Liver (tissue), 3 donors: ENCODE measurements around the gene IFI35.

Source experiments
- EGR1 ChIP-seq, 2 donors: IDR thresholded peaks; 2 replicates each; pipeline ENCODE4 v1.6.1; 2016 to 2018; ENCODE audit warnings: antibody characterized with exemption in 2 of 2, low read depth in 2 of 2
- FOXA2 ChIP-seq: IDR thresholded peaks from 2 replicates; pipeline ENCODE4 v1.6.1; 2016; ENCODE audit warnings: antibody characterized with exemption
- HNF4G ChIP-seq: IDR thresholded peaks from 2 replicates; pipeline ENCODE4 v1.6.1; 2016; ENCODE audit warnings: antibody characterized with exemption
- JUND ChIP-seq, 2 donors: IDR thresholded peaks; 2 replicates each; pipeline ENCODE4 v1.6.1; 2016; ENCODE audit warnings: antibody characterized with exemption in 2 of 2
- RAD21 ChIP-seq, 2 donors: IDR thresholded peaks; 2 replicates each; pipeline ENCODE4 v1.6.1; 2016; ENCODE audit warnings: antibody characterized with exemption in 2 of 2, mild to moderate bottlenecking in 2 of 2
- SP1 ChIP-seq: IDR thresholded peaks from 2 replicates; pipeline ENCODE4 v1.6.1; 2018; ENCODE audit warnings: antibody characterized with exemption, mild to moderate bottlenecking
- TAF1 ChIP-seq: conservative IDR thresholded peaks from 2 replicates; pipeline ENCODE4 v1.6.1; 2016; ENCODE audit warnings: antibody characterized with exemption, mild to moderate bottlenecking
- TF ChIP-seq, protein P1 (sequence below): fragments of 150-350 bp; IDR thresholded peaks from 2 replicates; pipeline ENCODE4 v1.5.1; 2017; ENCODE audit warnings: improper control_type of control experiment, low read depth, low read length; ENCODE audit not compliant: missing input control
- TF ChIP-seq, protein P2 (sequence below): IDR thresholded peaks from 2 replicates; pipeline ENCODE4 v1.6.1; 2016; ENCODE audit warnings: antibody characterized with exemption
- TF ChIP-seq, protein P3 (sequence below): IDR thresholded peaks from 2 replicates; pipeline ENCODE4 v1.6.1; 2016; ENCODE audit warnings: antibody characterized with exemption, mild to moderate bottlenecking
- TF ChIP-seq, protein P4 (sequence below): IDR thresholded peaks from 2 replicates; pipeline ENCODE4 v1.6.1; 2016; ENCODE audit warnings: antibody characterized with exemption
- TF ChIP-seq, protein P5 (sequence below): IDR thresholded peaks from 2 replicates; pipeline ENCODE4 v1.6.1; 2016; ENCODE audit warnings: antibody characterized with exemption
- donor health status: healthy.
- donor health status: healthy.

DNA sequence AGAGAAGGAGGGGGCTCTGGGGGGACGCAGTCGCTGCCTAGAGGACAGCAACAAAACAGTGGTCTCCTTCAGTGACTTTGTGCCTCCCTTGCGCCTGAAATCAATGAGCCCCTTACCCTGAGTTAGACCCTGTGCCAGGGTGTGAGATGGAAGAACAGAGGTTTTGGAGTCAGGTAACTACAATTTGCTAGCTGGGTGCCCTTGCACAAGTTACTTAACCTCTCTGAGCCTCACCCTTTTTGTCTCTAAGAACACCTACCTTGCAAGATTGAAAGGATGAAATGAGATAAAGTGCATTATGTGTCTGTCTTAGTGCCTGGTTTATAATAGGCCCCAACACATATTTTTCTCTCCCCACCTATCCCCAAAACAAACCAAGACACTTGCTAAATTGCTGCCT lies 28.3 kb downstream of the IFI35 start:
- TF ChIP-seq, protein P1, sequence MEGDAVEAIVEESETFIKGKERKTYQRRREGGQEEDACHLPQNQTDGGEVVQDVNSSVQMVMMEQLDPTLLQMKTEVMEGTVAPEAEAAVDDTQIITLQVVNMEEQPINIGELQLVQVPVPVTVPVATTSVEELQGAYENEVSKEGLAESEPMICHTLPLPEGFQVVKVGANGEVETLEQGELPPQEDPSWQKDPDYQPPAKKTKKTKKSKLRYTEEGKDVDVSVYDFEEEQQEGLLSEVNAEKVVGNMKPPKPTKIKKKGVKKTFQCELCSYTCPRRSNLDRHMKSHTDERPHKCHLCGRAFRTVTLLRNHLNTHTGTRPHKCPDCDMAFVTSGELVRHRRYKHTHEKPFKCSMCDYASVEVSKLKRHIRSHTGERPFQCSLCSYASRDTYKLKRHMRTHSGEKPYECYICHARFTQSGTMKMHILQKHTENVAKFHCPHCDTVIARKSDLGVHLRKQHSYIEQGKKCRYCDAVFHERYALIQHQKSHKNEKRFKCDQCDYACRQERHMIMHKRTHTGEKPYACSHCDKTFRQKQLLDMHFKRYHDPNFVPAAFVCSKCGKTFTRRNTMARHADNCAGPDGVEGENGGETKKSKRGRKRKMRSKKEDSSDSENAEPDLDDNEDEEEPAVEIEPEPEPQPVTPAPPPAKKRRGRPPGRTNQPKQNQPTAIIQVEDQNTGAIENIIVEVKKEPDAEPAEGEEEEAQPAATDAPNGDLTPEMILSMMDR: no peak
- TF ChIP-seq JUND (IDR thresholded peaks at IDR 0.05): no peak
- TF ChIP-seq SP1: no peak
- TF ChIP-seq, protein P2, sequence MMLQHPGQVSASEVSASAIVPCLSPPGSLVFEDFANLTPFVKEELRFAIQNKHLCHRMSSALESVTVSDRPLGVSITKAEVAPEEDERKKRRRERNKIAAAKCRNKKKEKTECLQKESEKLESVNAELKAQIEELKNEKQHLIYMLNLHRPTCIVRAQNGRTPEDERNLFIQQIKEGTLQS: no peak
- no peak for TF ChIP-seq EGR1 (IDR thresholded peaks at IDR 0.05; ENCODE audit: low read depth in 2 of 2)
- TF ChIP-seq FOXA2: no peak
- TF ChIP-seq, protein P3, sequence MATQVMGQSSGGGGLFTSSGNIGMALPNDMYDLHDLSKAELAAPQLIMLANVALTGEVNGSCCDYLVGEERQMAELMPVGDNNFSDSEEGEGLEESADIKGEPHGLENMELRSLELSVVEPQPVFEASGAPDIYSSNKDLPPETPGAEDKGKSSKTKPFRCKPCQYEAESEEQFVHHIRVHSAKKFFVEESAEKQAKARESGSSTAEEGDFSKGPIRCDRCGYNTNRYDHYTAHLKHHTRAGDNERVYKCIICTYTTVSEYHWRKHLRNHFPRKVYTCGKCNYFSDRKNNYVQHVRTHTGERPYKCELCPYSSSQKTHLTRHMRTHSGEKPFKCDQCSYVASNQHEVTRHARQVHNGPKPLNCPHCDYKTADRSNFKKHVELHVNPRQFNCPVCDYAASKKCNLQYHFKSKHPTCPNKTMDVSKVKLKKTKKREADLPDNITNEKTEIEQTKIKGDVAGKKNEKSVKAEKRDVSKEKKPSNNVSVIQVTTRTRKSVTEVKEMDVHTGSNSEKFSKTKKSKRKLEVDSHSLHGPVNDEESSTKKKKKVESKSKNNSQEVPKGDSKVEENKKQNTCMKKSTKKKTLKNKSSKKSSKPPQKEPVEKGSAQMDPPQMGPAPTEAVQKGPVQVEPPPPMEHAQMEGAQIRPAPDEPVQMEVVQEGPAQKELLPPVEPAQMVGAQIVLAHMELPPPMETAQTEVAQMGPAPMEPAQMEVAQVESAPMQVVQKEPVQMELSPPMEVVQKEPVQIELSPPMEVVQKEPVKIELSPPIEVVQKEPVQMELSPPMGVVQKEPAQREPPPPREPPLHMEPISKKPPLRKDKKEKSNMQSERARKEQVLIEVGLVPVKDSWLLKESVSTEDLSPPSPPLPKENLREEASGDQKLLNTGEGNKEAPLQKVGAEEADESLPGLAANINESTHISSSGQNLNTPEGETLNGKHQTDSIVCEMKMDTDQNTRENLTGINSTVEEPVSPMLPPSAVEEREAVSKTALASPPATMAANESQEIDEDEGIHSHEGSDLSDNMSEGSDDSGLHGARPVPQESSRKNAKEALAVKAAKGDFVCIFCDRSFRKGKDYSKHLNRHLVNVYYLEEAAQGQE: no peak
- TF ChIP-seq, protein P4, sequence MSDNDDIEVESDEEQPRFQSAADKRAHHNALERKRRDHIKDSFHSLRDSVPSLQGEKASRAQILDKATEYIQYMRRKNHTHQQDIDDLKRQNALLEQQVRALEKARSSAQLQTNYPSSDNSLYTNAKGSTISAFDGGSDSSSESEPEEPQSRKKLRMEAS: no peak
- TF ChIP-seq RAD21 (IDR thresholded peaks at IDR 0.05): no peak
- TF ChIP-seq TAF1: no peak
- TF ChIP-seq, protein P5, sequence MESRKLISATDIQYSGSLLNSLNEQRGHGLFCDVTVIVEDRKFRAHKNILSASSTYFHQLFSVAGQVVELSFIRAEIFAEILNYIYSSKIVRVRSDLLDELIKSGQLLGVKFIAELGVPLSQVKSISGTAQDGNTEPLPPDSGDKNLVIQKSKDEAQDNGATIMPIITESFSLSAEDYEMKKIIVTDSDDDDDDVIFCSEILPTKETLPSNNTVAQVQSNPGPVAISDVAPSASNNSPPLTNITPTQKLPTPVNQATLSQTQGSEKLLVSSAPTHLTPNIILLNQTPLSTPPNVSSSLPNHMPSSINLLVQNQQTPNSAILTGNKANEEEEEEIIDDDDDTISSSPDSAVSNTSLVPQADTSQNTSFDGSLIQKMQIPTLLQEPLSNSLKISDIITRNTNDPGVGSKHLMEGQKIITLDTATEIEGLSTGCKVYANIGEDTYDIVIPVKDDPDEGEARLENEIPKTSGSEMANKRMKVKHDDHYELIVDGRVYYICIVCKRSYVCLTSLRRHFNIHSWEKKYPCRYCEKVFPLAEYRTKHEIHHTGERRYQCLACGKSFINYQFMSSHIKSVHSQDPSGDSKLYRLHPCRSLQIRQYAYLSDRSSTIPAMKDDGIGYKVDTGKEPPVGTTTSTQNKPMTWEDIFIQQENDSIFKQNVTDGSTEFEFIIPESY: no peak
- no peak for TF ChIP-seq HNF4G
